HT1080 (cell line): Measurements from ENCODE around the gene NDUFAF2. TPM values are rescaled to one million over a fixed set of nuclear protein-coding genes. Genes with fewer than 3 reads are reported as not detected.
A peak's percentile ranks its signal among the peaks of the same experiment; 100 is the strongest.
"Not testable (repeated sequence)": the region's sequence is repeated elsewhere in the genome, so short reads cannot be mapped to it uniquely, and the experiment has no call there.

ENCODE experiments used
- DNase-seq: peaks from one replicate; pipeline ENCODE4 v3.0.0-alpha.2; 2015; ENCODE audit warnings: low read depth
- polyA plus RNA-seq, 2 experiments: library from polyadenylated mRNA; depleted of rRNA; stranded (reverse); fragments of >200 nt; gene quantifications; 2 replicates each; pipeline ENCODE4 v1.2.3, GENCODE V29; 2015
- total RNA-seq: library from RNA; depleted of rRNA; stranded (reverse); fragments of >200 nt; shearing (Covaris generic); gene quantifications from 2 replicates; pipeline ENCODE4 v1.2.3, GENCODE V29; 2014; rRNA removed

Gene NDUFAF2, protein sequence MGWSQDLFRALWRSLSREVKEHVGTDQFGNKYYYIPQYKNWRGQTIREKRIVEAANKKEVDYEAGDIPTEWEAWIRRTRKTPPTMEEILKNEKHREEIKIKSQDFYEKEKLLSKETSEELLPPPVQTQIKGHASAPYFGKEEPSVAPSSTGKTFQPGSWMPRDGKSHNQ
- total RNA-seq, result 45.8 and 51.9 TPM in 2 replicates
- 48.1 and 49.0 TPM in 2 replicates for polyA plus RNA-seq (2015; cell fraction: cytosol; rRNA removed)
- 10.0 and 19.5 TPM in 2 replicates for polyA plus RNA-seq (2015; cell fraction: nucleus; rRNA removed)

- peak; percentile 90 for DNase-seq
These were observed at the start of gene NDUFAF2, which contains the start of gene ERCC8 for GRCh38 chr5:60944904-60945812. Gene NDUFAF2, plus strand, starts transcription at chr5:60945205. Its CDS starts 51 bp downstream, at chr5:60945256. Gene ERCC8, minus strand, starts transcription at chr5:60945070. Its CDS starts 62 bp downstream, at chr5:60945008.

DNA sequence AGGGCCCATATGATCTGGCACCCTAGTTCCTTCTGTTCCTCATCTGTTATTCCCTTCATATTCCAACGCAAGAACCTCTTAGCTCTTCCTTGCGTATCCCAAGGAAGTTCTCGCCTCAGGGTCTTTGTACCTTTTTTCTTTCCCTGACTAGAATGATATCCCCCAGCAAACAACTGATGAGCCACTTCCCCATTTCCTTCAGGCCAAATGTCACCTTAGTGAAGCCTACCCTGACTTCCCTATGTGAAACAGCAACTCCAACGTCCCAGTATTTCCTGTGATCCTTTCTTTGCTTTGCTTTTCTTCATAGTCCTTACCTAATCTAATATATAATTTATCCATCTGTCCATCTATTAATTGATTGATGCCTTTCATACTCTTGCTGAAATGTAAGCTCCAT is 48.0 kb upstream of the NDUFAF2 start:
- DNase-seq, result no peak

DNA sequence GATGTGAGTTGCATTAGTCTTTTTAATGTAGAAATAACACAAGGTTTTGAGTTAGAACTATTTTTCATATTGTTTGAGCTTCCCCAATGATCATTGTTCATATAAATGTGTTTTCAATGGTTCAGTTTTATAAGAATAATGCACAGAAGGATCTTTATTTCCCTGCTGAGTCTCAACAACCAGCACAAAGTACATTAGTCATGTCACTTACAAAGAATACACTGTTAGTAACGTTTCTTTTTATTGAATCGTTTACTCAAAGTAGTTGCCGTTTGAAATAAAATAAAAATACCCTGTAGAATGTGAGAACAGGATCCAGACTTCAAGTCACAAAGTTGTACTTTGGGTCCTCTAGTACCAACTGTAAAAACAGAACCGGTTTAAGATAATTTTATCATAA is 41.6 kb upstream of the NDUFAF2 start:
- DNase-seq, result no peak

DNA sequence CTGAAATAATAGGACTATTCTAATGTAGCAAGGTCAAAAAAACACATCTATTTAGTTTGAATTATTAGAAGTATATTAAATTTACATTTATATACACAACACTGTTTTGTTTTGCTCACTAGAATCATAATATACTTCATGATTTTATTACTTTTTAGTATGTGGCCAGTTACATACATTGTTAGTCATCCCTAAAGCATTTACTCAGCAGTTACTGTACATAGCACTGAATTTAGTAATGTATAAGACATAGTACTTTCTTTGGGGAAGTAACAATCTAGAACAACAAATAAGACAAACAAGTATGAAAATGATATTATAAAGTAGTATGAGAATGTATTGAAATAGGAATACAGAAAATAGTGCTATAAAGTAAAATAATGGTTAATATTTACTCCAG is 28.4 kb upstream of the NDUFAF2 start:
- DNase-seq, result no peak

DNA sequence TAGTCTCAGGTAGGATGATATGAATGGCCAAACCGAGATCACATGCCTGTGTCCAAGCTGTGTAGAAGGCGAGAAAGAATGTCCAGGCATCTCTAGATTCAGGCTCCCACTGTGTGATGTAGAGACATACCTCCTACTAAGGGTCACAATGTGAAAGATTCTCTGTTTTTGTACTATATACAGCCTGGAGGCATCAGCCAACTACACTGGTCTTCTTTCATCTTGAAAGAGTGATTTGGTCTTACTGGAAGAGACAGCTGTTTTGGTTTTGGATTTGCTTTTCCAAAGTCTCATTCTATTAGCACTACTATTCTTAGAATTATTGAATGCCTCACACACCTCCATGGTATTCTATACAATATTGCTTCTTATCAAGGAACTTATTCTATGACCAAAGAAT is 26.5 kb upstream of the NDUFAF2 start:
- DNase-seq, result no peak

DNA sequence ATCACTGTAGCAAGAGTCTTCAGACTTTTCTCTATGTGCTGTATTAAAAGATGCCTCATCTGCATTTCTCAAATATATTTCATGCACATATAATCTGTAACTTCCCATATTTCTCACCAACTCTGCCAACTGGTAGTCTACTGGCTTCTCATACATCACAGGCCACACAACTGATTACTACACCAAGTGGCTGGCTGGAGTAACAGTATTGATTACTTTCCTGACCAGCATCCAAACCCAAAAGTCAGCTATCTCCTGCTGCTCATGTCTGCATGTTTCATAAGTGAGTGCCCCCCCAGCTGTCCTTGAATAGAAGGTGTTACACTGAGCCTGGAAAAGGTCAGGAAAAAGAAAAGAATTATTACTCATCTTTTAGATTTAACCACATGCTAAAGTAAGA is 17.6 kb upstream of the NDUFAF2 start:
- DNase-seq, result no peak

GRCh38 chr5:60929024-60929423 is 16.0 kb upstream of the NDUFAF2 start:
- peak; percentile 7 for DNase-seq

- peak; percentile 25 for DNase-seq
These were observed 1.4 kb upstream of the NDUFAF2 start for GRCh38 chr5:60943624-60944023.

- peak; percentile 45 for DNase-seq
These were observed 795 bp downstream of the NDUFAF2 start for GRCh38 chr5:60945813-60946187.

DNA sequence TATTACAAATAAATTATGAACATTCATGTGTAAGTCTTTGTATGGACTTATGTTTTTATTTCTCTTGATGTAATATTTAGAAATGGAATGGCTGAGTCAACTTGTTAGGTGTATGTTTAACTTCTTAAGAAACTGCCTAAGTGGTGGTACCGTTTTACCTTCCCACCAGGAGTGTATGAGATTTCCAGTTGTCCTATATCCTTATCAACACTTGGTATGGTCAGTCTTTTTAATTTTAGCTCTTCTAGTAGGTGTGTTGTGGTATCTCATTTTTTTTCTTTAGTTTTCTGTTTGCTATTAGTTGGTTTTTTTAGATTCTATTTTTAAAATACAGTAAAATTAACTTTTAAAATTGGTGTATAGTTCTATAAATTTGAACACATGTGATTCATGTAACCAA is 3.7 kb downstream of the NDUFAF2 start:
- DNase-seq, result no peak

DNA sequence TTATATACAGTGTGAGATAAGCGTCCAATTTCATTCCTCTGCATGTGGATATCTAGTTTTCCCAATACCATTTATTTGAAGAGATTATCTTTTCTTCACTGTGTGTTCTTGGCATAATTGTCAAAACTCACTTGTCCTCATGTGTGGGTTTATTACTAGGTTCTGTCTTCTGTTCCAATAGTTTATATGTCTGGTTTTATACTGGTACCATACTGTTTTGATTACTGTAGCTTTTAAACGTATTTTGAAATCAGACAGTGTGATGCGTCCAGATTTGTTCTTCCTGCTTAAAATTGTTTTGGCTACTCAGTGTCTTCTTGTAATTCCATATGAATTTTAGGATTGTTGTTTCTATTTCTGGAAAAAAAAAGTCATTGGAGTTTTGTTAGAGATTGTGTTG is 10.2 kb downstream of the NDUFAF2 start:
- no peak for DNase-seq

DNA sequence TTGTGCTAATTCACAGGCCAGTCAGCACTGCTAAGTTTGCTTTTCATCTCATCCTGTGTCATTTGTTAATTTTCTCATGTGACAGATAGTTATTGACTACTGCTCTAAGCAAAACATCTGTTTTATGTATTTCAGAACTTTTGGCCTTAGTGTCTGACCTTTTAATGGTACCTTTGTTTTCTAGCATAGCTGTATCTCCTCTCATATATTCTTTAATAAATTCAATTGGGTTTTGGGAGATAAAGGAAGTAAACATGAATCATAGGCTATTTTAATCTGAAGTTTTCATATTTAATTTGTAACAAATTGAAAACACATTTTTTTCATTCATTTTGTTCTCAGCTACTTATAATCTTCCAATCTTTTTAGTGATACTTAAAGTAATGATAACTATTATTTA is 13.1 kb downstream of the NDUFAF2 start:
- DNase-seq, result no peak

GRCh38 chr5:60958712-60959111 is 13.7 kb downstream of the NDUFAF2 start:
- DNase-seq, result no peak

GRCh38 chr5:60959156-60959555 is 14.2 kb downstream of the NDUFAF2 start:
- peak; percentile 25 for DNase-seq

DNA sequence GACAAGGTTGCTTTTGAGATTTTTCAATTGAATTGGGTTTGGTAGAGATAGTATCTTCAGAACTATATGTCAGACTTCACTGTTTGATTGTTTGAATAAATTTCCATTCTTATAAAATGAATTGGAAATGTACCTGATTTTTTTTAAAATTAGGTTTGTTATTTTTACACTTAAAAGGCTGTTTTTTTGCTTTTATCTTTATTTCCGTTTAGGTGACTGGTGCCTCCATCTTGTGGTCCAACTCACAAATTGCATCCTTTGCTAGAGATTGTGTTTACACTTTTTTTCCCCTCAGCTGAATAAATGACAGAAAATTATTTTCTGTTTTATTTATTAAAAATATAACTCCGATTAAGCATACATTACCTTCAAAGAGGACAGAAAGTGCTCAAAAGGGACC is 15.6 kb downstream of the NDUFAF2 start:
- no peak for DNase-seq

DNA sequence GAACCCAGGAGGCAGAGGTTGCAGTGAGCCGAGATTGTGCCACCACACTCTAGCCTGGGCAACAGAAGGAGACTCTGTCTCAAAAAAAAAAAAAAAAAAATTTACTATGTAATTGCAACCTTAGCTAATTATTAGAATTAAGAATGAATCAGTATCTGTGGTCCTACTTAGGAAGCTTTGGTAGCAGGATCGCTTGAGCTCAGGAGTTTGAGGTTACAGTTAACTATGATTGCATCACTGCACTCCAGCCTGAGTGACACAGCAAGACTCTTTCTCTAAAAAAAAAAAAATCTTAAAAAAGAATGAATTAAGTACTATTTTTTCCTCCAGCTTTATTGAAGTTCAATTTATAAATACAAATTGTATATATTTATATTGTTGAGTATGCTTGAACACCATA is 16.7 kb downstream of the NDUFAF2 start:
- DNase-seq, result no peak

DNA sequence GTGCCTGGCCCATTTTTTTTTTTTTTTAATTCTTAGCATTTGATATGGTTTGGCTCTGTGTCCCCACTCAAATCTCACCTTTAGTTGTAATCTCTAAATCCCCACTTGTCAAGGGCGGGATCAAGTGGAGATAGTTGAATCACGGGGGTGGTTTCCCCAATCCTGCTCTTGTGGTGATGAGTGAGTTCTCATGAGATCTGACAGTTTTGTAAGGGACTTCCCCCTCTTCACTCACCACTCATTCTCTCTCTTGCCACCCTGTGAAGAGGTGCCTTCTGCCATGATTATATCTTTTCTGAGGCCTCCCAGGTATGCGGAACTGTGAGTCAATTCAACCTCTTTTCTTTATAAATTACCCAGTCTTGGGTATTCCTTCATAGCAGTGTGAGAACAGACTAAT is 27.2 kb downstream of the NDUFAF2 start:
- no peak for DNase-seq

- DNase-seq, result no peak
These were observed 33.1 kb downstream of the NDUFAF2 start for GRCh38 chr5:60977956-60978737.

- DNase-seq, result no peak
These were observed 34.0 kb downstream of the NDUFAF2 start for GRCh38 chr5:60978968-60979367.

DNA sequence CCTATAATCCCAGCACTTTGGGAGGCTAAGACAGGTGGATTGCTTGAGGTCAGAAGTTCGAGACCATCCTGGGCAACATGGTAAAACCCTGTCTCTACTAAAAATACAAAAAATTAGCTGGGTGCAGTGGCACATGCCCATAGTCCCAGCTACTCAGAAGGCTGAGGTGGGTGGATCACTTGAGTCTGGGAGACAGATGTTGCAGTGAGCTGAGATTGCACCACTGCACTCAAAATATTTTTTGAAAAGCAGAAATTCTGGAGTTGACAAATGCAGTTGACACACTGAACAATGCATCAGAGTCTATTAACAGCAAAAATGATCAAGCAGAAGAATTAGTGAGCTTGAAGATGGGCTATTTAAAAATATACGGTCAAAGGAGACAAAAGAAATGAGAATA is 35.5 kb downstream of the NDUFAF2 start:
- DNase-seq, result no peak

- DNase-seq, result not testable (repeated sequence)
These were observed 37.1 kb downstream of the NDUFAF2 start for GRCh38 chr5:60982127-60982526.

DNA sequence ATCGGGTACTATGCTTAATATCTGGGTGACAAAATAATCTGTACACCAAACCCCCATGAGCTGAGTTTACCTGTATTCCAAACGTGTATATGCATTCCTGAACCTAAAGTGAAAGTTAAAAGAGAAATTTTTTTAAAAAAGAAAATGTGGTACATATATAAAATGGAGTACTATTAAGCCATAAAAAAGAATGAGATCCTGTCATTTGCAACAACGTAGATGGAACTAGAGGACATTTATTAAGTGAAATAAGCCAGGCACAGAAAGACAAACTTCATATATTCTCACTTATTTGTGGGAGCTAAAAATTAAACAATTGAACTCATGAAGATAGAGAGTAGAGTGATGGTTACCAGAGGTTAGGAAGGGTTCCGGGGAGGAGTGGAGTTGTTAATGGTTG is 44.8 kb downstream of the NDUFAF2 start:
- DNase-seq, result no peak
